HG03097 (cell line): ENCODE measurements around the gene NPBWR2.
A peak's percentile ranks its signal among the peaks of the same experiment; 100 is the strongest.

Source experiments
- ATAC-seq: cut with Tn5 transposase; IDR thresholded peaks from one replicate; pipeline ENCODE4 v1.9.1; 2021; ENCODE audit not compliant: unreplicated experiment, low FRiP score

NPBWR2 gene

DNA sequence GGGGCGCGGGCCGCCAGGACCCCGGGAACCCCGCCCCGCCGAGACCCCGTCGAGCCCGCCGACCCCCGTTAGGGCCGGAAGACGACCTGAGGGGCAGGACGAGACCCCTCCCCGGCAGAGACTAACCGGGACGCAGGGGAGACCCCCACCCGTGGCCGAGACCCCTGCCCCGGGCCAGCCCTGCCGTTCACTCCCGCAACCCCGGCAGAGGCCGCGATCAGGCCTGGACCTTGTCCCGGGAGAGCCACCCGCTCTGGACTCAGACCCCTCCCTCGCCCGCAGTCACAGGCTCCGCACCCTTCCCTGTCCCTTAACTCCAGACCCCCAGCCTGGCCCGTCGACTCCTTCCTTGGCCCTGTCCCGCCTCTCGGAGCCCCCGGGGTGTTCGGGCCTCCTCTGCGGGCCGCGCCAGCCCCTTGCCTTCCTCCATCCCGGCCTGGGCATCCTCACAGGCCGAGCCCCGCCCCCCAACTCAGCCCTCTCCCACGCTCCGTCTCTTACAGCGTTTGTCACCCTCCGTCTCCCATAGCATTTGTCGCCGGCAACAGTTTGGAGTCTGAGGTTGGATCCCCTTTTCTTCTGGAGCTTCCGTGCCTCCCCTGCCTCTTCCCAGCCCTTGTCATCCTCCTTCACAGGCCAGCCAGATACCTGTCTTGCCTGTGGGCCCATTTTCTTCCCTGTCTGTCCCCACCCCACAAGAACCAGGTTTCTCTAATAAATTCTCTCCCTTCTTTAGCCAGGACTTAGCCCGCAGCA is 43.8 kb downstream of the NPBWR2 start:
- ATAC-seq: no peak

DNA sequence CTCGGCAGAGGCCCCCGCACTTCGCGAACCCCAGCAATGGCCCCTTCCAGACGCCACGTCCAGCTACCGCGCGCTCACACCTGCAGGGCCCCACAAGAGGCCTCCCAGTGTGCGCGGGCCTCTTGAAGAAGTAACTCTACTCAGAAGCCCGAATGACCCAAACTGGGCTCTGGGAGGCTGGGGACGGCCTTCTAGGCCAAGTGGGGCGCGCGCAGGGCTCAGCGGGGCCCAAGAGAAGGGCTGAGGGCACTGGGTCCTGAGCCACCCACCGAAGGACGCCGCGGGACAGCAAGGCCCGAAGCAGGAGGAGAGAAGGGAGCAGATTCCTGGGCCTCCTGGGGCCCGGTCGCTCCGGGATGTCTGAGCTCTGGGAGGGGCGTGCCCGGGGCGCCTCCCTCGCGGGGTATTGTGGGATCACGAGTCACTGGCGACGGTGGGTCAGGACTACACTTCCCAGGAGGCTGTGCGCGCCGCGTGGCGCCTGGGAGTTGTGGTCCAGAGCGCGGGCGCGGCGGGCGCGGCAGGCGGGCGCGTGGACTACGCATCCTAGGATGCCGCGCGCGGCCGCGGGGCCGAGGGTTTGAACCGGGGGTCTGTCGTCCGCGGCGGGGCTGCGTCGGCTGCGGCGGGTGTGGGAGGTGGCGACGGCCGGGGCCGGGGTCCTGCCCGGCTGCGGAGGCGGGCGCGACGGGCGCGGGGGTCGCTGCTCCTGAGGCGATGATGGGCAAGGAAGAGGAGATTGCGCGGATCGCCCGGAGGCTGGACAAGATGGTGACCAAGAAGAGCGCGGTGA is 44.6 kb downstream of the NPBWR2 start, which contains the start of gene TCEA2:
Gene TCEA2 (plus strand): TSS at position 603 of the 793 bp plus-strand sequence. CDS start 115 bp downstream, at position 718.
- ATAC-seq: peak; percentile 58

DNA sequence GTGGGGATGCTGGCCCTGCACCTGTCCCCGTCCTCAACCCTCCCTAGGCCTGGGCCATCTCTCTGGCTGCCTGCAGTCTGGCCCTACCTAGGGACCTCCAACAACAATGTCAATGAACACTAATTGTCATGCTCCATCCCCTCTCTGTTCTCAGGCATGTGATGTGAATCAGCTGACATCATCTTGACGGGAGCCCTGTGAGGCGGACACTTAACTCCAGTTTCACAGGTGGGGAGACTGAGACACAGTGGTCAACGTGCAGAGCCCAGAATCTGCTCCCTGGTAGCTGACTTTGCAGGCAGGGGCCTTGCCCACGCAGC is 45.1 kb downstream of the NPBWR2 start:
- no peak for ATAC-seq

DNA sequence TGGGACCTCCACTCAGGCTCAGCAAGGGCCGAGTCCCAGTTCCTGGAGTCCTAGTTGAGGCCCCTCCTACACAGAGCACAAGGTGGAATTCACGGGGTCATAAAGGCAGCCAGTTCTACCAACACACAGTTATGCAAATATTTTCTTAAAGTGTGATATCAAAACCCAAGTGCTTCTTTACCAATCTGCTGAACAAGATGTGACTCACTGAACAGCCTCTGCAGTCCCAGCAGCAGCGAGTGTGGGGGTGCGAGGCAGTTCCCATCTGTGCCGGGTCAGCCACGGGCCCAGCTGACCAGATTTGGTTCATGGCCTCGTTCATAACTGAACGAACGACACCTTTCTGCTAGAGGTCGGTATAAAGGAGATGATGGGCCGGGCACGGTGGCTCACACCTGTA is 48.8 kb downstream of the NPBWR2 start:
- ATAC-seq: no peak

DNA sequence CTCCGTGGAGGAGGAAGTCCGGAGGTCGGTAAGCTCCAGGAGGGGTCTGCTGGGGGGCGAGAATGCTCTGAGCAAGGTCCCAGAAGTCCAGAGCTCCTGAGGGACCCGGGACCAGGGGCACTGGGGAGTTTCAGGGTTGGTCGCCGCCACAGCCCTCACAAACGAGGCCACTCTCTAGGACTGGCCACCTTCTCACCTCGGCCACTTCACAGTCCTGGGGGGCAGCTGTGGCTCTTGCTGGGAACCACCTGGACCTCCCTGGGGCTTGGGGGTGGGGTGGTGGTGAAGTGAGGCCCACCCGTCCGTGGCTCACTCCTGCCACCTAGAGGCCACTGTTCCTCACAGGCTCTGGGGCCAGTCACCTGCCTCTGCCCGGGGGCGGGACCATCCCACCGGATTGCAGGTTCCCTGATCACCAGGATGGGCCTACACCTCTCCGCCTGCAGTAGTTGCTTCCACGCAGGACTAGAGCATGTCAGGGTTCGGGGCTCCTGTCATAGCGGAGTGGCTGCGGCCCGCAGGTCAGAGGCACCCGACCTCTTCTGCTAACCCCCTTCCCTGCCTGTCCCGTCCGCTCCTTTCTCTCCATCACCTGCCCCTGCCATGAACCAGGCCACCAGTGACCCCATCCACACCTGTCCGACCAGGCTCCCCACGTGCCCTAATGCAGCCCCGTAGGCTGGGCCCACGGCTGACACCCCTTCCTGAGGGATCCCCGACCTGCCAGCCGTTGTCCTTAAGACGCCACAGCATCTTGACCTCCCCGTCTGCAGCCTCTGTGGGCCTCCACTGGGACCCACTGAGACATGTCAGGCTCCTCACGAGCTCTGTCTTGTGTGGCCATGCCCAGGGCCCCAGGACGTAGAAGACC is 49.5 kb downstream of the NPBWR2 start:
- no peak for ATAC-seq

DNA sequence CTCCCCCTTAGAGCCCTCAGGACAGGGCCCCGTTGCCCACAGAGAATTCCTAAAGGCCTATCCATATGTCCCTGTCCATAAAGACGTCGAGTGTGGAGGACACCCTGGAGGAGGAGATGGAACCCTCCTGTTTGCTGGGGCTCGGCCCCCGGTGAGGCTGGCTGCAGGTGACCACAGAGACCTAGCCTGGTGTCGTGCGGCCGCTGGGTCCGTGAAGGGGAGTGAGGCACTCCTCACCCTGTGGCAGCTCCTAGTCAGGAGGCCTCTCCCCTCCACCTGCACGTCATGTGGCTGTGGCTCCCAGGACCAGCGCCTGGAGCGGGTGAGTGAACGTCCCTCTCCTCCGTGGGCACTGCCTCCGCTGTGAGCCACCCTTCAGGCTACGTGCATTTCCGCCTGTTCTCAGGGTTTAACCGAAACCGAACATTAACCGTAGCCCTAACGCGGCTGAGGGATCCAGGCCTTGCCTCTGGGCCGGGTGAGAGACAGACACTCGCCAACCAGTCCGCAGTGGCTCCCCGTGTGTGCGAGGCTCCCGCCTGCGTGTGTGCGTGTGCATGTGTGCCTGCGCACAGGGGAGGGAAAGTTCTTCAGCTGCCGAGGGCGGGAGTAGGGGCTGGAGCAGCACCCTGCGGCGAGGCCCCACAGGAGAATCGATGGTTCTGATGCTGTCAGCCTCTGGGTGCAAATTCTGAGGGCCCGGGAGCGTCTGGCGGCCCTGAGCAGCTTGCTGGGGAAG is 50.3 kb downstream of the NPBWR2 start:
- no peak for ATAC-seq

DNA sequence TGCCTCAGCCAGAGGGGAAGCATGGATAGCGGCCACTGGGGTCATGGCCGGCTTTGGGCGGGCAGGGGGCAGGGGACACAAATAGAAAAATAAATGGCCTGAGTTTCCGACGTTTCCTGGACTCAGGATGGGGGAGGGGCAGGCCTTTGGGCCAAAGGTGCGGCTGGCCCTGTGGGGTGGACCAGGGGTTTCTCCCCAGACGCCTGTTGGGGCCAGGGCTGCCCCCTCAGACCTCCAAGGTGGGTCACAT is 50.8 kb downstream of the NPBWR2 start:
- no peak for ATAC-seq

DNA sequence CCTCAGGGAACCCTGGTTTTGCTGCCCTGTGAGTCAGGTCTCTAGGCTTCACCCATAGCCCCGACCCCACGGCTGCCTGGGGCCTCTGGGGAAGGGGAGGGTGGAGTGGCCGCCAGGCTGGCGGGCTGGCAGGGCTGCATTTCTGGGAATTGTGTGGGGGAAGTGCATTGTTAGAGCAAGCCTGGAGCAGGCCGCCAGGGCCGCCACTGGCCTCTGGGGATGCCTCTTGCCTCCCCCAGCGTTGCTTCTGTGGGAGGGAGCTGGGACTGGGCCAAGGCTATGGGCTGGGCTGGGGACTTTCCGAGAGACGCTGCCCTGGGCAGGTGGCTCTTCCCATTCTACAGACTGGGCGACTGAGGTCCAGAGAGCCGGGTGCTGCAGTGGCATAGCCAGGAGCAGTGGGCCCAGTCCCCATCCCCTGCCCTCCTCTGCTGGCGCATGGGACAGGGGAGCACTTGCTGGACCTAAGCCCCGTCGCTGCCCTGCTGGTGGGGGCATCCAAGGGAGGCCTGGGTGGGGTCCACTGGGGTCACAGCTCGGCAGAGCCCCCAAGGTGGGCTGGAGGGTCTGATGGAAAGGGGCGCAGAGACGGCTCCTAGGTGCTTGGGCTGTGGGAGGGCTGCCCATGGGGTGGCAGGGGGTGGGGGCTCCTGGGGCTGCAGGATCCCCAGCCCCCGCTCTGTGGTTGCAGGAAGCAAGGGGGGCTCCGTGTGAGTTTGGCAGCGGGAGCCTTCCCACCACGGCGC is 51.3 kb downstream of the NPBWR2 start:
- ATAC-seq: no peak

DNA sequence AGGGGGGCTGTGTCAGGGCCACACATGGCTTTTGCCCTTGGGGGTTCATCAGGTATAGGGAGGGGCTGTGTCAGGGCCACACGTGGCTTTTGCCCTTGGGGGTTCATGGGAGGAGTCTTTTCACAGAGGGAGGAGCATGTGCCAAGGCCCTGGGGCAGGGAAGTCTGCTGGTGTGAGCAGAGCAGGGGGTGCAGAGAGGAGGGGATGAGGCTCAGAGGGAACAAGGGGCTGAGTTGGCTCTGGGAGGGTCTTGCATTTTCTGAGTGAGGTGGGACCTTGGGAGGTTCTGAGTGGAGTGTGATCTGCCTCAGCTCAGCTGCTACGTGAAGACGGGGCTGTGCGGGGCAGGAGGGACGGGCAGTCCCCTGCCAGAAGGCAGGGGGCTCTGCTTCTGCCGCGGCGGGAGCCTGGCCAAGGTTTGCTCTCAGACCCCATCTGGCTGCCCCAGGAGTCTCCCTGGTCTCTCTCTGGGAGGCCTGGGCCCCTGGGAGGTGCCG is 51.9 kb downstream of the NPBWR2 start:
- no peak for ATAC-seq

DNA sequence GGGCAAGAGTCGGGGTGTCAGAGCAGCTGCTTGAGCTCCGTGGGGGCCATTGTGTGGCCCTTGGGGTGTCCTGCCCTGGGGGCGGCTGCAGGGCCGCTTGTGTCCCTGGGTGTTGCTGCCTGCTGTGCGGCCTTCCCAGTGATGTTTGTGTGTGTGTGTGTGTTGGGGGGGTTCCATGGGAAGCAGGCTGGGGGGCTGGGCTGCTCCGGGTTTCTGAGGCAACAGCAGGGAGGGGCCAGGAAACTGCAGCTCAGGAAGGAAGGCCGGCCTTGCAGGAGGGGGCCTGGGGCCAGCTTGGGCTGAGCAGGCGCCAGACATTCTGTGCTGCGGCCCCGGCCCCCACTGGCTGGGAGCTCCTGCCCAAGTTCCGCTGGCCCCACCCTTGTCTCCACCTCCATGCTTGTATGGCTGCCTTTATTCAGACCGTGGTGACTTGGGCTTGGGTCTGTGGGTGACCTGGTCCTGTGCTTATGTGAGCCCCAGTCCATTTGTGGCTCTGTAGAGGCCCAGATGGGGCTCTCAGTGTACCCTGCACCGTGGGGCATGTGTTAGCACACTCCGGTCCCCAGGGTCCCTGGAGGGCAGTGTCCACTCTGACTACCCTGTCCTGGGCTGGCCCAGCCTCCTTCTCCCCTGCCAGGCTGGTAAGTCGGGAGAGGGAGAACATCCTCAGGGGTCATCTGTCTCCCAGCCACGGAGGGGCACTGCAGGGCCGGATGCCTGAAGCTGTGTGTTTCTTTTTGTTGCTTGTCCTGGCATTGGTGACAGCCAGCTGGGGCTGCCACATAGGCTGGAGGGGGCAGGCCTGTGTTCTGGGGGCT is 53.3 kb downstream of the NPBWR2 start:
- no peak for ATAC-seq
